Kidney (tissue), 14 donors: Measurements from ENCODE around the gene ANKRD6. TPM values are rescaled to one million over a fixed set of nuclear protein-coding genes. Genes with fewer than 3 reads are reported as not detected.

Experiments
- DNase-seq, 5 donors: peaks; one replicate each; pipeline ENCODE4 v3.0.0-alpha.2; 2013 to 2020
- FAIRE-seq: peaks from 2 replicates; lab custom pipeline; 2012; peaks lifted over from hg19 to GRCh38; lab: Jason Lieb, UNC
- H3K27ac ChIP-seq, 2 donors: one replicate each; pipeline ENCODE4 v1.7.0; 2013; ENCODE audit warnings: low read depth in 2 of 2, low read length in 2 of 2, inconsistent platforms in 1 of 2
- H3K27me3 ChIP-seq: one replicate; pipeline ENCODE4 v1.7.1; 2013; ENCODE audit warnings: low read length, inconsistent platforms; ENCODE audit not compliant: control insufficient read depth, insufficient read depth
- H3K36me3 ChIP-seq, 3 donors: one replicate each; pipeline versions ENCODE4 v1.7.0 to v1.7.1; 2013; ENCODE audit warnings: low read length in 3 of 3, control low read depth in 1 of 3, inconsistent platforms in 1 of 3; ENCODE audit not compliant: insufficient read depth in 3 of 3, control insufficient read depth in 2 of 3
- H3K4me1 ChIP-seq, 3 donors: one replicate each; pipeline versions ENCODE4 v1.7.0 to v1.7.1; 2013; ENCODE audit warnings: low read length in 3 of 3, inconsistent platforms in 1 of 3, low read depth in 1 of 3; ENCODE audit not compliant: control insufficient read depth in 2 of 3, insufficient read depth in 2 of 3
- H3K4me3 ChIP-seq, 3 donors: one replicate each; pipeline versions ENCODE4 v1.7.0 to v1.8.1; 2013; ENCODE audit warnings: low read length in 3 of 3, control low read depth in 1 of 3, inconsistent platforms in 1 of 3
- H3K9ac ChIP-seq, 3 donors: one replicate each; pipeline versions ENCODE4 v1.7.0 to v1.7.1; 2013; ENCODE audit warnings: low read length in 3 of 3, control low read depth in 1 of 3, inconsistent platforms in 1 of 3
- H3K9me3 ChIP-seq, 3 donors: one replicate each; pipeline versions ENCODE4 v1.7.0 to v1.7.1; 2013; ENCODE audit warnings: low read length in 3 of 3, control low read depth in 1 of 3, inconsistent platforms in 1 of 3; ENCODE audit not compliant: control insufficient read depth in 2 of 3, insufficient read depth in 1 of 3
- CTCF ChIP-seq: IDR thresholded peaks from 3 replicates; pipeline ENCODE4 v1.5.1; 2012; ENCODE audit warnings: mild to moderate bottlenecking, moderate library complexity, borderline replicate concordance; ENCODE audit not compliant: insufficient read depth; ENCODE audit errors: extremely low read depth
- intact Hi-C: fragments of 100-400 bp; cut with DNase I; formaldehyde crosslinking; loops from one replicate; pipeline ENCODE4 v1.11.1; 2022
- polyA plus RNA-seq: library from polyadenylated mRNA; stranded (reverse); fragments of 350-450 nt; fragmentation: Illumina TruSeq; extraction: RNeasy Lipid Tissue Mini Kit (QIAGEN cat#74804); gene quantifications from one replicate; pipeline ENCODE4 v1.2.3, GENCODE V29; 2014; ENCODE audit warnings: low read depth, low replicate concordance; ENCODE audit not compliant: insufficient read depth
- total RNA-seq: library from RNA; stranded (reverse); fragmentation: NEBNext Ultra II Directional; extraction: Animal tissue kit (Norgen Biotek cat#: 25700); gene quantifications from one replicate; pipeline ENCODE4 v1.2.1, GENCODE V29; 2021
- donor health status: control.
- donor health status: control.
- donor health status: control.
- donor health status: control.
- donor health status: control.
- donor health status: DM: yes; HTN: yes; CAD: no.
- donor health status: Normal renal cell carcinoma (clear cell type).

The ANKRD6 gene
- total and polyA plus RNA-seq, 2 donors from 2014 or later, result 10.3 to 29.5 TPM

GRCh38 chr6:89650579-89650978 lies 217.6 kb downstream of the ANKRD6 start:
- no peaks in the 10 kb centered on the region for H3K9me3 ChIP-seq
- FAIRE-seq (no peak), DNase-seq (no peak)
- H3K9ac ChIP-seq, result no peak overlapping the region
- intact Hi-C loops, result no loop called here
- H3K36me3 ChIP-seq, result peaks cover 4 to 23% (median 22%) of the 10 kb centered on the region in 3 donors
- no peak overlapping the region for H3K27ac ChIP-seq
- no peaks in the 10 kb centered on the region for H3K4me1 ChIP-seq
- H3K27me3 ChIP-seq, result no peaks in the 10 kb centered on the region
- TF ChIP-seq CTCF, result no peak
- H3K4me3 ChIP-seq, result no peak overlapping the region

DNA sequence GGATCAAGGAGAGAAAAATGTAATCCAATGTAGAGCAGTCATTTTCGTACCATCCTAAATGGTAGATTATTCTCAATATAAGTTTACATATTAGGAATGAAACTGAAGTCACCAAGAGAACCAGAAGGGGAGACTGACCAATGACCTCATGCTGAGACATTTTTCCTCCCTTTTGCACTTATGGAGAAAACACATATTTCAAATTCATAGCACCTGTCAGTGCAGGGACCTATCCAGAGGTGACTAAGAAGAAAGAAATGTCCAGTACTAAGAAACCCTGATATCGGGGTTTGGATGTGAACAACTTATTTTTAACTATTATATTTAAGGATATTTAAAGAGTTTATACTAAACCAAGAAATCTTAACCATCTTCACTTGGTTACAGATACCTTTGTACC lies 222.2 kb downstream of the ANKRD6 start:
- no peak for FAIRE-seq
- no peak for TF ChIP-seq CTCF
- Histone ChIP-seq H3K4me3 (no peak overlapping the region), H3K27ac (no peak overlapping the region), H3K9me3 (no peaks in the 10 kb centered on the region), H3K9ac (no peak overlapping the region), H3K36me3 (peaks cover 5 to 37% (median 29%) of the 10 kb centered on the region in 3 donors), H3K4me1 (no peaks in the 10 kb centered on the region), H3K27me3 (no peaks in the 10 kb centered on the region)
- intact Hi-C loops, result no loop called here
- no peak for DNase-seq

- H3K9me3 ChIP-seq, result no peaks in the 10 kb centered on the region
- H3K27me3 ChIP-seq, result no peaks in the 10 kb centered on the region
Observed at GRCh38 chr6:89657445-89658158, 224.7 kb downstream of the ANKRD6 start.

More at GRCh38 chr6:89657445-89658158, 224.7 kb downstream of the ANKRD6 start:
- H3K36me3 ChIP-seq, result peaks cover 8 to 37% (median 37%) of the 10 kb centered on the region in 3 donors
- DNase-seq (no peak), FAIRE-seq (no peak)
- intact Hi-C loops, result no loop called here
- H3K9ac ChIP-seq, result no peak overlapping the region
- no peak overlapping the region for H3K4me3 ChIP-seq
- no peak overlapping the region for H3K27ac ChIP-seq
- TF ChIP-seq CTCF, result no peak
- H3K4me1 ChIP-seq, result no peaks in the 10 kb centered on the region
